HL-60/S4 (cell line): Measurements from ENCODE around the gene ECE1.

Experiments used
- in situ Hi-C: fragments of 300-500 bp; cut with MboI; formaldehyde crosslinking; loops from 2 replicates; pipeline ENCODE4 v1.14.3; 2022; ENCODE audit warnings: low sequenced_read_pairs

The ECE1 gene

GRCh38 chr1:21308847-21309652, 18.8 kb upstream of the ECE1 start:
- in situ Hi-C loops, result no loop called here

GRCh38 chr1:21308330-21308729, 18.1 kb upstream of the ECE1 start:
- in situ Hi-C loops, result no loop called here

GRCh38 chr1:21307663-21308305, 17.5 kb upstream of the ECE1 start:
- in situ Hi-C loops, result no loop called here

GRCh38 chr1:21307210-21307609, 16.9 kb upstream of the ECE1 start:
- in situ Hi-C loops, result no loop called here

DNA sequence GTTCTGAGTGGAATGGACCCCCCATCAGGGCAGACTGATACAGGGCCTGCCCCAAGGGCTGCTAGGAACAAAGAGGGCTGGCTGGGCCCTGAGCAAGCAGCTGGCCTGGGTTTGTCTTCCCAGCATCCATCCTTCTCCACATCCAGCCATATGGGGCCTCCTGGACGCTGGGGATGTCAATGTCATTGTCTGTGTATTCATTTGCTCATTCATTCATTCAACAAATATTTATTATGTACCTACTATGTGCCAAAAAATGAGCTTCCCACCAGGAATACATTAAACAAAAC, 15.6 kb upstream of the ECE1 start:
- in situ Hi-C loops, result no loop called here

DNA sequence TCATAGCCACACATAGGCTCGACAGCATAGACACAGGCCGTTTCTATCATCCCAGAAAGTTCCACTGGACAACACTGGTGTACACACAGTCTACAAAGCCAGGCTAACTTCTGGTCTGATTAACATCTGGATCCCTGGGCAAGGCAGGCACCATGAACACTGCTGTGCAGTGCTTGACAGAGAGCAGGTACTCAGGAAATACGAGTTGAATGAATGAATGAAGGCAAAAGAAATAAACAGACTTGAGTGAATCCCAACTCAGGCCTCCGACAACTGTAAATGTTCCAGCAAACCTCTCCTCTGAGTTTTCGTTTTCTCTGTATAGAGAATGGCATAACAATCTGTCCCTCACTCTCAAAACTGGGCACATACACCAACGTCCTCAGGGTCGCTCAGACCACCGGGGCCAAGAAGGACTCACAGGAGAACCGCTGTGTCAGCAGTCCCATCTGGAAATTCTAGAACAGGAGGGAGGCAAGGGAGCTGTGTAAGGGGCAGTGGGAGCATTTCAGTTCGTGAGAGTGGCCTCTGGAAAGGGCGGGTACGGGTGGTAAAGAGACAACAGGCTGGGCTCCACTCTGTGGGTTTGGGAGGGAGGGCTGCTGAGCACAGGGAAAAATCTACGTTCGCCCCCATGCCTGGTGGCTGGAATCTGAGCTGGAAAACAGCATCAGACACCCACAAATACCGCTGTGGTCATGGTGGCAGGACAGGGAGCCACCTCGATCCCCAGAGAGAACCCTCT, 15.1 kb upstream of the ECE1 start:
- in situ Hi-C loops, result no loop called here

GRCh38 chr1:21304488-21304887, 14.2 kb upstream of the ECE1 start:
- in situ Hi-C loops, result no loop called here

- in situ Hi-C loops, result no loop called here
Measured at GRCh38 chr1:21302747-21303715, 12.8 kb upstream of the ECE1 start.

DNA sequence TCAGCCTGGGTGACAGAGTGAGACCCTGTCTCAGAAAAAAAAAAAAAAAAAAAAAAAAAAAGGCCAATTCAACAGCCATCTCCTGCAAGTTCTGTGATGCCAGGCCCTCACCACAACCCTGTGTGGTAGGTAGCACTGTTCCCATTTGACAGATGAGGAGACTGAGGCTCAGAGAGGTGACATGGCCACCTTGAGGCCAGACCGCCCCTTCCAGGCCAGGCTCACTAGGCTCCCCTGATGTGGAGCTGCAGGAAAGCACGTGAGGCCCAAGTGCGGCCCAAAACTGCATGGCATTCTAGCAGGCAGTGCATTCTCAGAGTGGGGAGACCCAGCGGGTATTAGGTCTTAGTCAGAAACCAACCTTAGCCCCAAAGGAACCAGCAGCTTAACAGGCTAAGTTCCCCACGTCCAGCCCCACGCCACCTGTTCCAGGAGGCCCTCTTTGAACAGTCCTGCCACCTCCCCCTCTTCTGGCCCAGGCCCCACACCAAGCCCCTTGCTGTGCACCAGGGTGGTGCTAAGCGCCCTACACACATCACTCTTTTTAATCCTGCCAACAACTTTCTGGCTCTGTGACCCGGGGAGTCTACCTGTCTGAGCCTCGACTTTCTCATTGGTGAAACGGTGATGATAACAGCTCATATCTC, 11.7 kb upstream of the ECE1 start:
- in situ Hi-C loops, result no loop called here

DNA sequence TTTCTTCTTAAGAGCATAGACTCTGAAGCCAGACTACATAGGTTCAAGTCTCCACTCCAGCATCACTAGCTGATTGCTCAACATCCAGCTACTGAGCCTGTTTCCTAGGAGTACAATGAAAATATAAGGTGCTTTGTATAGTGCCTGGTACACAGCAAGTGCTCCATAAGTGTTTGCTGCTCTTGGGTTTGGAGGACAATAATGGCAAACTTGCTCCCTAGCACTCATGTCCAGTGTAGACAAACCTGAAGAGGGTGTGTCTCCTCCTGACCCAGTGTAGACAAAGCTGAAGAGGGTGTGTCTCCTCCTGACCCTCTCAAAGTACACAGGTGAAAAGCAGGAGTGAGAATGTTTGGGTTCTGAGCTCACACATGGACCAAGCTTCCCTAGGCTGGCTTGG, 10.5 kb upstream of the ECE1 start:
- in situ Hi-C loops, result no loop called here

DNA sequence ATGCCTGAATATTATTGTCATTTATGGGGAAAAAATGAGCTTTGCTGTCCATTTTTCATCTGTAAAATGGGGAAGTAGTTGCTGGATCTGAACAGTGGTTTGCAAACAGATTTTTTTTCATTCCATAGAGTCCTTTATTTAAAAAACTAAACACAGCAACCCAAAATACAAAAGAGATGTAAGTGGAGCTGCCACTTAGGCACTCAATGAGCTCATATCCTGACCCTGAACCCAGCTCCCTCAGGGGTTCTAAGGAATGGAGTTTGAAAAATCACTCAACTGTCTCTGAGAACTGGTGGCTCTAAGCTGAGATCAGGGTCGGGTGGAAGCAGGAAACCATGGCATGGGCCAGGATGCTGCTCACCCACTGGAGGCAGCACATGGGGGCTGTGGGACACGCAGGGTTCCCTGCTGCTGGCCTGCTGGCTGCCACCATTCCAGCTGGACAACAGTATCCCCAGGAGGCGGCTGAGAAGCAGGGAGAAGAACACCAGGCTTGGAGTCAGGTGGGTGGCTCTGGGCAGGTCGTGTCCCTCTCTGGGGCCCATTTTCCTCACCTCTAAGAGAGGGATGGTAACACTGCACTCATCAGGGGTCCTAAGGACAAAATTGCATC, 9.6 kb upstream of the ECE1 start:
- in situ Hi-C loops, result no loop called here

GRCh38 chr1:21298981-21299391, 8.7 kb upstream of the ECE1 start:
- in situ Hi-C loops, result no loop called here

DNA sequence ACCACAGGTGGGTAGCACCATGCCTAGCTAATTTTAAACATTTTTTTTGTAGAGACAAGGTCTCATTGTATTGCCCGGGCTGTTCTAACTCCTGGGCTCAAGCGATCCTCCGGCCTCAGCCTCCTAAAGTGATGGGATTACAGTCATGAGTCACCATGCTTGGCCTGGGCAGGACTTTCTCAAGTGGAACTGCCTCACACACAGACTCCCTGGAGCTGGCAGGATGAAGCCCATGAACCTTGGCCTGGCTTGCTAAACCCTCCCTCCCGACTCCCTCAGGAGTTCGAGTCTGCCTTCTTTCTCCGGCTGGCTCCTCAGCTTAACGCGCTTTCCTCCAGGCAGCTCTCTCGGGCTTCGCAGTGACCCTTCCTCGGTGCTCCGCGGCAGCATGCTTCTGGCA, 7.7 kb upstream of the ECE1 start:
- in situ Hi-C loops, result no loop called here

DNA sequence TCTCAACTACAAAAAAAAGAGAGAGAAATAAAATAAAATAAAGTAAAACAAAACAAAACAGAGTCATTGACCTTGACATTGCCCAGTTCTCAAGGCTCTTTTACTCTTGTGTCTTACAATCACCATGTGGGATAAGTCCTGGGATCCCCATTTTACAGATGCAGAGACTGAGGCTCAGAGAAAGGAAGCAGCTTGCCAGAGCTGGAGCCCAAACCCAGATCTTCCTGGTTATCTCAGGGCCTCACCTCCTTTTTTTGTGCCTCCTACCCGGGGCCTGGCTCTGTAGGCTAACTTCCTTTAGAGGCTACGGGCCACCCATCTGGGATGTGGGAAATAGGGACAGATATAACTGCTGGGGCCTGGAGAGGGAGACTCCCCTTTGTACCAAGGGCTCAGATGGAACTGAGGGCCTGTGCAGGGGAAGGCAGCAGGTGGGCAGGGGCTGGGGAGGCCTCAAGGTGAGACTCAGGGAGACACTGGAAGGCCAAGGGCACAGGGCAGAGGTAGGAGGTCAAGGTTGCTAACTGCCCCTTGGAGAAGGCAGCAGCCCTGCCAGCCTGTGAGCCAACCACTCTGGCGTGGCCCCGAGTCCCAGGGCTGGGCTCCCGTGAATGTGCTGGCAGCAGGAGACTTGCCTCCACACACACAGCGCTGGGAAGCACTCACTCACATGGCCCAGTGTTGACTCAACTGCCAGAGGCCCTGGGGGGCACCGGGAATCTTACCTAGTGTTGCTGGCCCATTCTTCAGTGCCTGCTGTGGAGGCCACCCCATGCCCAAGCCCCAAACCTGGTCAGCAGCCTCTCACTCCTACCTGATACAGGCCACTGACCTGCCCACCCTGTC, 6.5 kb upstream of the ECE1 start:
- in situ Hi-C loops, result no loop called here

- in situ Hi-C loops, result no loop called here
Measured at GRCh38 chr1:21295545-21295944, 5.3 kb upstream of the ECE1 start.

- in situ Hi-C loops, result no loop called here
Measured at GRCh38 chr1:21295002-21295401, 4.7 kb upstream of the ECE1 start.

DNA sequence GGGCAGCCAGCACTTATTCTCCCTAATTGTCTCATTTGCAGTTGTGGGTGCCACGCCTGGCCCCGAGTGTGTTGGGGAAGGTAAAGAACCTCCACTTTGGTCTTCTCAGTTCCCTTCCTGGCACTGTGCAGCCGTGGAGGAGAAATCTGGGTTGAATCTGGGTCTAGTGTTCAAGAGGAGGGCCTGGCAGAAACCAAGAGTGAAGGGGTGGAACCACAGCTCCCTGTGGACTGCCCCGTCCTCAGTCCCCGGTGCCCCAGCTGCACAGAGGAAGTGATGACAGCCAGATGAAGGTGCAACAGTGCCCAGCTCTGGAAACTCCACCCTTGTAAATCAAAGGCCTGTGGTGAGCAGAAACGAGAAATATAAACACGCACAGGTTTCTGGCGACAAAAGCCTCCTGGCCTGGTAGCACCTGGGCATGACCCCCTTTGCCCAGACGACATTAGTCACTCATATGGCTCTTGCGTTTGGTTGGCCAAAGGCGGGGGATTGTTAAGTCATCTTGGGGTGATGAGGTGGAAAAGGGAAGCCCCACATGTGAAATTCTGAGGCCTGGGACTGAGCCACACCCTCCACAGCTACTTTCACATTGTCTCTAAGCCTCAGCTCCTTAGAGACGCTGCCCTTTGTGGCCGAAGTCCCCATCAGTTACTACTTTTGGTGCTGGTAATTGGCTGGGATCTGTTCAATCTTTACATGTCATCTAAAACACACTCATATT, 4.2 kb upstream of the ECE1 start:
- in situ Hi-C loops, result no loop called here

DNA sequence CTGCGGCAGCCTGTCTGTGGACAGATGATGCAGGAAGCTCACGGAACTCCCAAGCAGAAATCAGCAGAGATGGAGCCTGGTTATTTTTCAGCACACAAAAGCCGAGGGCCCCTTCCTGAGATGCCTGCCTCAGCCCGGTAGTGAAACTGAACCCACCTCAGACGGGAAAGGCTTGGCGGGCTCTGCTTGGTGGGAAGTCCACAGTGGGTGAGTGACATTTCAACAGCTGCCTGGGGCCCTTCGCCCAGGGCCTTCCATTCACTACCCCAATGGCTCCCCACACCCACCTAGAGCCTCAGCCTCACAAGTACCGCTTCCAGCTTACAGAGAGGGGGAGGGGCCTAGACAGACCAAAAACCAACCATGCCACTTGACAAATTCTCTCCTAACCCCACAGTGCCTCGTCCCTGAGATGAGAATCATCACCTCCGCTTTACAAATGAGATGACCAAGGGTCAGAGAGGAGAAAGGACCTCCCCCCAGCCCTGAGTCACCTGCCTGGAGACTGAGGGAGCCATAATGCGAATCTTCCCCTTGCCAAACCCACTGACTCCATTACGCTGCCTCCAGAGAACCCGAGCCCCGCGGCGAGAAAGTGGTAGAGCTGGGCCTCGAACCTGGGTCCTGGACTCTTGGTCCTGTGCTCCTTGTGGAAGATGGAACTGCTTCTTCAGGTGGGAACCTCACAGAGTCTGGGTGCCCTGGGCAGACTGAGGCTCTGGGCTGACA, 3.4 kb upstream of the ECE1 start:
- in situ Hi-C loops, result no loop called here
